HG02623 (cell line): Measurements from ENCODE around the gene CCL24.
"Not testable (repeated sequence)": the region's sequence is repeated elsewhere in the genome, so short reads cannot be mapped to it uniquely, and the experiment has no call there.

Source experiments
- ATAC-seq: cut with Tn5 transposase; IDR thresholded peaks from one replicate; pipeline ENCODE4 v1.9.1; 2021; ENCODE audit warnings: moderate library complexity; ENCODE audit not compliant: unreplicated experiment

The CCL24 gene

GRCh38 chr7:75813781-75814236 lies at the start of gene CCL24:
Gene CCL24, minus strand, starts transcription at chr7:75813806. Its CDS starts 91 bp downstream, at chr7:75813715.
- ATAC-seq, result no peak

GRCh38 chr7:75861636-75862035 lies 48.0 kb upstream of the CCL24 start:
- no peak for ATAC-seq

- ATAC-seq, result no peak
Observed at GRCh38 chr7:75858410-75858809, 44.8 kb upstream of the CCL24 start.

- no peak for ATAC-seq
Observed at GRCh38 chr7:75856536-75856935, 42.9 kb upstream of the CCL24 start.

- not testable (repeated sequence) for ATAC-seq
Observed at GRCh38 chr7:75854813-75855345, 41.3 kb upstream of the CCL24 start.

GRCh38 chr7:75854233-75854632 lies 40.6 kb upstream of the CCL24 start:
- ATAC-seq, result no peak

GRCh38 chr7:75850235-75850634 lies 36.6 kb upstream of the CCL24 start:
- no peak for ATAC-seq

- ATAC-seq, result no peak
Observed at GRCh38 chr7:75849573-75849972, 36.0 kb upstream of the CCL24 start.

GRCh38 chr7:75847707-75848106 lies 34.1 kb upstream of the CCL24 start:
- no peak for ATAC-seq

GRCh38 chr7:75845132-75845531 lies 31.5 kb upstream of the CCL24 start:
- not testable (repeated sequence) for ATAC-seq

GRCh38 chr7:75844158-75844557 lies 30.6 kb upstream of the CCL24 start:
- ATAC-seq, result no peak

GRCh38 chr7:75843613-75844116 lies 30.1 kb upstream of the CCL24 start:
- no peak for ATAC-seq

GRCh38 chr7:75842836-75843446 lies 29.3 kb upstream of the CCL24 start:
- peak; percentile 83 for ATAC-seq

GRCh38 chr7:75840029-75840428 lies 26.4 kb upstream of the CCL24 start:
- ATAC-seq, result no peak

GRCh38 chr7:75838281-75838930 lies 24.8 kb upstream of the CCL24 start:
- not testable (repeated sequence) for ATAC-seq

- ATAC-seq, result no peak
Observed at GRCh38 chr7:75836798-75837197, 23.2 kb upstream of the CCL24 start.

GRCh38 chr7:75835688-75836285 lies 22.2 kb upstream of the CCL24 start:
- no peak for ATAC-seq

GRCh38 chr7:75833662-75834061 lies 20.1 kb upstream of the CCL24 start:
- ATAC-seq, result not testable (repeated sequence)

- ATAC-seq, result no peak
Observed at GRCh38 chr7:75830978-75831377, 17.4 kb upstream of the CCL24 start.

GRCh38 chr7:75829656-75830055 lies 16.1 kb upstream of the CCL24 start:
- not testable (repeated sequence) for ATAC-seq

GRCh38 chr7:75823198-75823910 lies 9.7 kb upstream of the CCL24 start:
- ATAC-seq, result no peak
